ENCODE results near the gene RAB25.

GRCh38 chr1:156104065-156104810 lies 43.3 kb downstream of the RAB25 start:
- no peak for TF ChIP-seq POLR2A (IDR thresholded peaks at IDR 0.05)
- TF ChIP-seq CTCF (IDR thresholded peaks at IDR 0.05), result no peak
